A549 (cell line): ENCODE data around the gene SEL1L3. TPM values are rescaled to one million over a fixed set of nuclear protein-coding genes. Genes with fewer than 3 reads are reported as not detected.

Source experiments
- ATAC-seq, 2 experiments: fragments of 200-7000 bp in 1 of 2; fragments of >200 bp in 1 of 2; cut with Nextera tagmentation in 1 of 2; cut with Tn5 transposase in 1 of 2; 3 replicates each; pipeline versions ENCODE4 v1.8.0 to v1.9.1; 2018 to 2020; ENCODE audit warnings: mild to moderate bottlenecking in 1 of 2, moderate library complexity in 1 of 2
- CTCF ChIA-PET: fragments of 300-600 bp; sonication (Branson Sonifier 250); formaldehyde crosslinking; extraction: SDS; loops from one replicate; lab custom pipeline; 2021; ENCODE audit warnings: antibody characterized with exemption, inconsistent platforms; lab: Yijun Ruan, JAX
- POLR2A ChIA-PET: fragments of 350-600 bp; formaldehyde crosslinking; extraction: SDS; loops from one replicate; lab custom pipeline; 2021; ENCODE audit warnings: antibody characterized with exemption, inconsistent platforms; lab: Yijun Ruan, JAX
- DNase-seq, 2 experiments: peaks; one replicate each; pipeline versions ENCODE4 v3.0.0 to v3.0.0-alpha.2; 2011 to 2016; ENCODE audit warnings: low read depth in 1 of 2, low spot score in 1 of 2
- FAIRE-seq: peaks from 2 replicates; lab custom pipeline; 2011; peaks lifted over from hg19 to GRCh38; lab: Jason Lieb, UNC
- H3K27ac ChIP-seq, 2 experiments: fragments of >200 bp; sonication (Bioruptor Twin); formaldehyde crosslinking; 3 replicates each; pipeline ENCODE4 v1.5.1; 2016 to 2017
- H3K4me1 ChIP-seq: fragments of >200 bp; sonication (Bioruptor Twin); formaldehyde crosslinking; 3 replicates; pipeline ENCODE4 v1.6.1; 2016
- H3K4me2 ChIP-seq: fragments of >200 bp; sonication (Bioruptor Twin); formaldehyde crosslinking; 3 replicates; pipeline ENCODE4 v1.6.1; 2016
- H3K4me3 ChIP-seq: fragments of >200 bp; sonication (Bioruptor Twin); formaldehyde crosslinking; 3 replicates; pipeline ENCODE4 v1.5.1; 2016
- H3K9me3 ChIP-seq: fragments of >200 bp; sonication (Bioruptor Twin); formaldehyde crosslinking; 3 replicates; pipeline ENCODE4 v1.6.1; 2016
- ATOH8 ChIP-seq: fragments of 250-450 bp; sonication (Bioruptor Pico); IDR thresholded peaks from 2 replicates; pipeline ENCODE4 v1.5.0; 2020; ENCODE audit warnings: low read depth, mild to moderate bottlenecking, moderate library complexity
- CBX2 ChIP-seq: fragments of 200-600 bp; sonication (generic); IDR thresholded peaks from 2 replicates; pipeline ENCODE4 v1.6.1; 2016; ENCODE audit warnings: low read depth, mild to moderate bottlenecking, borderline replicate concordance
- CHD2 ChIP-seq: fragments of 150-350 bp; IDR thresholded peaks from 2 replicates; pipeline ENCODE4 v1.6.1; 2014; ENCODE audit warnings: low read length; ENCODE audit not compliant: partially characterized antibody
- EHF ChIP-seq: fragments of 250-450 bp; sonication (Bioruptor Pico); IDR thresholded peaks from 2 replicates; pipeline ENCODE4 v1.5.0; 2020; ENCODE audit warnings: mild to moderate bottlenecking
- EHMT2 ChIP-seq: fragments of 200-600 bp; sonication (generic); IDR thresholded peaks from 2 replicates; pipeline ENCODE4 v1.6.1; 2016; ENCODE audit warnings: antibody characterized with exemption, low read depth, mild to moderate bottlenecking, moderate library complexity
- EP300 ChIP-seq, 2 experiments: fragments of >200 bp; sonication (Bioruptor Twin); formaldehyde crosslinking; IDR thresholded peaks; 2 replicates in 1 of 2; 3 replicates in 1 of 2; pipeline ENCODE4 v1.6.1; 2016 to 2017
- FOXS1 ChIP-seq: fragments of 250-450 bp; sonication (Bioruptor Pico); IDR thresholded peaks from 2 replicates; pipeline ENCODE4 v1.5.0; 2020; ENCODE audit warnings: mild to moderate bottlenecking, moderate library complexity
- GATA3 ChIP-seq: IDR thresholded peaks from 2 replicates; pipeline ENCODE4 v1.6.1; 2012; ENCODE audit warnings: borderline replicate concordance
- HEYL ChIP-seq: fragments of 250-450 bp; sonication (Bioruptor Pico); IDR thresholded peaks from 2 replicates; pipeline ENCODE4 v1.8.0; 2021; ENCODE audit warnings: mild to moderate bottlenecking, moderate library complexity
- HOXB5 ChIP-seq: fragments of 250-450 bp; sonication (Bioruptor Pico); IDR thresholded peaks from 2 replicates; pipeline ENCODE4 v1.5.0; 2020; ENCODE audit warnings: mild to moderate bottlenecking, moderate library complexity
- KDM1A ChIP-seq: fragments of 200-600 bp; sonication (generic); IDR thresholded peaks from 2 replicates; pipeline ENCODE4 v1.6.1; 2016; ENCODE audit warnings: low read depth, mild to moderate bottlenecking
- KDM5A ChIP-seq: fragments of 200-600 bp; sonication (generic); IDR thresholded peaks from 2 replicates; pipeline ENCODE4 v1.6.1; 2016; ENCODE audit warnings: antibody characterized with exemption, mild to moderate bottlenecking
- NPAS2 ChIP-seq: fragments of 250-450 bp; sonication (Bioruptor Pico); IDR thresholded peaks from 2 replicates; pipeline ENCODE4 v1.8.0; 2022; ENCODE audit warnings: mild to moderate bottlenecking, moderate library complexity, borderline replicate concordance
- POLR2AphosphoS2 ChIP-seq: conservative IDR thresholded peaks from 2 replicates; pipeline ENCODE4 v1.6.1; 2012; ENCODE audit warnings: low read length, improper control_type of control experiment, inconsistent platforms
- RAD21 ChIP-seq, 2 experiments: fragments of >200 bp in 1 of 2; sonication (Bioruptor Twin) in 1 of 2; formaldehyde crosslinking in 1 of 2; IDR thresholded peaks in 1 of 2; conservative IDR thresholded peaks in 1 of 2; 2 replicates in 1 of 2; 3 replicates in 1 of 2; pipeline ENCODE4 v1.6.1; 2012 to 2018; ENCODE audit warnings: inconsistent platforms in 1 of 2
- RARB ChIP-seq: fragments of 250-450 bp; sonication (Bioruptor Pico); IDR thresholded peaks from 2 replicates; pipeline ENCODE4 v1.8.0; 2021; ENCODE audit warnings: mild to moderate bottlenecking, moderate library complexity
- RCOR1 ChIP-seq: fragments of 150-350 bp; IDR thresholded peaks from 2 replicates; pipeline ENCODE4 v1.6.1; 2014; ENCODE audit warnings: antibody characterized with exemption, low read length, low read depth
- SREBF2 ChIP-seq: fragments of 450-650 bp; IDR thresholded peaks from 2 replicates; pipeline ENCODE4 v1.6.1; 2014; ENCODE audit warnings: mild to moderate bottlenecking, moderate library complexity
- ZSCAN20 ChIP-seq: fragments of 250-450 bp; sonication (Bioruptor Pico); IDR thresholded peaks from 2 replicates; pipeline ENCODE4 v1.8.0; 2022; ENCODE audit warnings: mild to moderate bottlenecking, moderate library complexity
- WGBS: methylation state at CpG from one replicate; pipeline ENCODE4 v1.1.6; 2017; ENCODE audit errors: missing lambda C conversion rate; 5-methylcytosine and 5-hydroxymethylcytosine counted together
- polyA plus RNA-seq, 4 experiments: library from polyadenylated mRNA; depleted of rRNA in 3 of 4; stranded (reverse); fragments of >200 nt; fragmentation: RNase III in 1 of 4; extraction: RNeasy Plus Mini Kit Qiagen cat#74134 plus additional on column Dnase treatment in 1 of 4; gene quantifications; 2 replicates in 3 of 4; 3 replicates in 1 of 4; pipeline ENCODE4 v1.2.3, GENCODE V29; 2011 to 2017
- TF ChIP-seq, protein P1 (sequence below): fragments of >200 bp; sonication (Bioruptor Twin); formaldehyde crosslinking; IDR thresholded peaks from 3 replicates; pipeline ENCODE4 v1.5.1; 2016
- TF ChIP-seq, protein P2 (sequence below): IDR thresholded peaks from 2 replicates; pipeline ENCODE4 v1.6.1; 2012
- TF ChIP-seq, protein P3 (sequence below): fragments of >200 bp; sonication (Bioruptor Twin); formaldehyde crosslinking; IDR thresholded peaks from 2 replicates; pipeline ENCODE4 v1.6.1; 2016

Gene SEL1L3
- polyA plus RNA-seq, 2 of the 4 experiments (the other 2 are of a cell fraction) = 26.1 to 27.0 TPM

DNA sequence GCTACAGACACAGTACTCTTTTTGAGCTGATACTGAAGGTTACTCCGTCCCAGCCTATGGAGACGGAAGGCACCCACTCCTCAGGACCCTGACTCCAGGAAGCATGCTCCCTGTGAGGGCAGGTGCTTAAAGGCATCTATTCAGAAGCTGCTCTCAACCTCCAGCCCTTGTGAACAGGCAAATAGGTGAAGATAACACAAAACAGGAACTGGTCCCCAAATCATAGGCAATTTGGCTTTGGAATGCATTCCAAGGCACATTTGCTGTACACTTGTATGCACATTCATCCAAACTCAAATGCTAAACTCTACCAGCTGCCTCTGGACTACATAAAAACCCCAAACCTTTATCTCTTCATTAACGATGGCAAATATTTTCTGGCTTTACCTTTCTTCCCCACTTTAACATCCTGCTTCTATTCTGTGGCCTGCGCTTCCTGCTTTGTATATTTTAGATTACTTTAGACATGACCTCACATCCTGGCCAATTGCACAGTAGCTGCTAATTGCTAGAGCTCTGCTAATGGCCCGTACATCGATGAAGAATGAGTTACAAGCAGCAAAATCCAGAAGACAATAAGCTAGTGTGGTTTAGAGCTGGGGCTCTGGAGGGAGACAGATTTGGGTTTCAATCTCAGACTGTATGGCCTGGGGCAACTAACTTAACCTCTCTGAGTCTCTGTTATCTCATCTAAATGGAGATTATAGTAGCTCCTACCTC is 3.2 kb downstream of the SEL1L3 start:
- FAIRE-seq (no peak), ATAC-seq (no peak), DNase-seq (no peak)
- 92% methylated on average over 6 of the region's 6 CpGs for WGBS
- CTCF ChIA-PET = interaction anchor here (1.3 kb wide), 1 partner anchor 18 kb away, joined by 4 read pairs; no protein-coding TSS in a partner anchor
- Histone ChIP-seq H3K4me2 (peak overlapping the region; percentile 28; the same call in 1 of the 3 replicates), H3K9me3 (no peaks in the 10 kb centered on the region), H3K4me3 (no peak overlapping the region), H3K27ac (0 out of 6 replicates have a peak overlapping the region, but pooled peaks of 1 of the 2 experiments have one; percentile 8), H3K4me1 (peaks cover 18% of the 10 kb centered on the region; the same call in 2 of the 3 replicates)
- POLR2A ChIA-PET = no interaction called here
- TF ChIP-seq HEYL = no peak
- no peak for TF ChIP-seq RARB (CRISPR knock-in tag)
- TF ChIP-seq ATOH8 (CRISPR knock-in tag) = no peak

GRCh38 chr4:25857851-25858400 is 4.9 kb downstream of the SEL1L3 start:
- ChIA-PET CTCF (interaction anchor here (1.1 kb wide), 1 partner anchor 42 kb away, joined by 3 read pairs; no protein-coding TSS in a partner anchor), POLR2A (no interaction called here)
- H3K4me3 ChIP-seq = no peak overlapping the region
- H3K4me1 ChIP-seq = peaks cover 18% of the 10 kb centered on the region; the same call in 2 of the 3 replicates
- H3K27ac ChIP-seq = no peak overlapping the region
- DNase-seq = no peak
- no peak for ATAC-seq
- TF ChIP-seq NPAS2 (no peak), CHD2 (no peak), EHF (CRISPR knock-in tag) (no peak), RAD21 (conservative IDR thresholded peaks at IDR 0.05 in 1 of 2, IDR thresholded peaks at IDR 0.05 in 1 of 2) (no peak), EHMT2 (no peak), KDM1A (no peak), HOXB5 (CRISPR knock-in tag) (no peak), FOXS1 (no peak), GATA3 (no peak), POLR2AphosphoS2 (no peak), RCOR1 (no peak), ZSCAN20 (no peak), SREBF2 (no peak), CBX2 (no peak), EP300 (IDR thresholded peaks at IDR 0.05) (no peak), ATOH8 (CRISPR knock-in tag) (no peak), KDM5A (no peak)
- TF ChIP-seq, protein P1, sequence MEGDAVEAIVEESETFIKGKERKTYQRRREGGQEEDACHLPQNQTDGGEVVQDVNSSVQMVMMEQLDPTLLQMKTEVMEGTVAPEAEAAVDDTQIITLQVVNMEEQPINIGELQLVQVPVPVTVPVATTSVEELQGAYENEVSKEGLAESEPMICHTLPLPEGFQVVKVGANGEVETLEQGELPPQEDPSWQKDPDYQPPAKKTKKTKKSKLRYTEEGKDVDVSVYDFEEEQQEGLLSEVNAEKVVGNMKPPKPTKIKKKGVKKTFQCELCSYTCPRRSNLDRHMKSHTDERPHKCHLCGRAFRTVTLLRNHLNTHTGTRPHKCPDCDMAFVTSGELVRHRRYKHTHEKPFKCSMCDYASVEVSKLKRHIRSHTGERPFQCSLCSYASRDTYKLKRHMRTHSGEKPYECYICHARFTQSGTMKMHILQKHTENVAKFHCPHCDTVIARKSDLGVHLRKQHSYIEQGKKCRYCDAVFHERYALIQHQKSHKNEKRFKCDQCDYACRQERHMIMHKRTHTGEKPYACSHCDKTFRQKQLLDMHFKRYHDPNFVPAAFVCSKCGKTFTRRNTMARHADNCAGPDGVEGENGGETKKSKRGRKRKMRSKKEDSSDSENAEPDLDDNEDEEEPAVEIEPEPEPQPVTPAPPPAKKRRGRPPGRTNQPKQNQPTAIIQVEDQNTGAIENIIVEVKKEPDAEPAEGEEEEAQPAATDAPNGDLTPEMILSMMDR = no peak
- TF ChIP-seq, protein P2, sequence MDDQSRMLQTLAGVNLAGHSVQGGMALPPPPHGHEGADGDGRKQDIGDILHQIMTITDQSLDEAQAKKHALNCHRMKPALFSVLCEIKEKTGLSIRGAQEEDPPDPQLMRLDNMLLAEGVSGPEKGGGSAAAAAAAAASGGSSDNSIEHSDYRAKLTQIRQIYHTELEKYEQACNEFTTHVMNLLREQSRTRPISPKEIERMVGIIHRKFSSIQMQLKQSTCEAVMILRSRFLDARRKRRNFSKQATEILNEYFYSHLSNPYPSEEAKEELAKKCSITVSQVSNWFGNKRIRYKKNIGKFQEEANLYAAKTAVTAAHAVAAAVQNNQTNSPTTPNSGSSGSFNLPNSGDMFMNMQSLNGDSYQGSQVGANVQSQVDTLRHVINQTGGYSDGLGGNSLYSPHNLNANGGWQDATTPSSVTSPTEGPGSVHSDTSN = no peak
- TF ChIP-seq, protein P3, sequence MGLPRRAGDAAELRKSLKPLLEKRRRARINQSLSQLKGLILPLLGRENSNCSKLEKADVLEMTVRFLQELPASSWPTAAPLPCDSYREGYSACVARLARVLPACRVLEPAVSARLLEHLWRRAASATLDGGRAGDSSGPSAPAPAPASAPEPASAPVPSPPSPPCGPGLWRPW = no peak
- H3K9me3 ChIP-seq = no peaks in the 10 kb centered on the region
- H3K4me2 ChIP-seq = no peak overlapping the region
- 94% methylated on average over 8 of the region's 8 CpGs for WGBS
- FAIRE-seq = no peak
